Measurements from ENCODE around the gene STYK1.
"Not testable (repeated sequence)": the region's sequence is repeated elsewhere in the genome, so short reads cannot be mapped to it uniquely, and the experiment has no call there.

STYK1 gene

GRCh38 chr12:10582133-10582532 lies 91.7 kb downstream of the STYK1 start:
- Mint-ChIP-seq H3K4me3 (peak overlapping the region; percentile 20), H3K36me3 (peaks cover 56% of the 10 kb centered on the region), H3K4me1 (peaks cover 18% of the 10 kb centered on the region), H3K27ac (peak overlapping the region; percentile 10)
- DNase-seq (ENCODE audit: low spot score in 2 of 2); ATAC-seq; H3K9me3 Mint-ChIP-seq: not testable (repeated sequence)

DNA sequence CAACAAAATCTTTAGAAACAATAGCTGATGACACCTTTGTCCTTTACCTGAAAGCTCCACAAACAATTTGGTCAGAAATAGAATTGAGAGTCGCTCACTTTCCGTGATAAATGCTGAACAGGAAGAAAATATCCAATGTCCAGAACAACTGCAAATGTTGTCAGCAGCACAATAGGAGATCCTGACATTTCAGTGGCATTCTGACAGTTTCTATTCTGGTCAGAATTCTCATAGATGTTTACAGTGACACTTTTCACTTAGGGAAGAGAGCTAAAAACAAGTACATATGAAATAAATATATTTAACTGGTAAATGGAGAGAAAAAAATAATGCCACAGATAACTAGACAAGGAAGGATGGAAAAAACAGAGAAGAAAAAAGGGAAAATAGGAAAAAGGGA lies 99.5 kb downstream of the STYK1 start:
- peaks cover 28% of the 10 kb centered on the region for H3K36me3 Mint-ChIP-seq
- H3K9me3 Mint-ChIP-seq = no peaks in the 10 kb centered on the region
- DNase-seq (ENCODE audit: low spot score in 2 of 2) (no peak), ATAC-seq (no peak)
- H3K4me1 Mint-ChIP-seq = peaks cover 4% of the 10 kb centered on the region
- no peak overlapping the region for H3K4me3 Mint-ChIP-seq
- H3K27ac Mint-ChIP-seq = no peak overlapping the region

GRCh38 chr12:10572021-10572490 lies 101.8 kb downstream of the STYK1 start:
- peak overlapping the region; percentile 34 for H3K27ac Mint-ChIP-seq
- H3K4me3 Mint-ChIP-seq; H3K9me3 Mint-ChIP-seq; DNase-seq (ENCODE audit: low spot score in 2 of 2); ATAC-seq; H3K4me1 Mint-ChIP-seq: not testable (repeated sequence)
- peaks cover 38% of the 10 kb centered on the region for H3K36me3 Mint-ChIP-seq

DNA sequence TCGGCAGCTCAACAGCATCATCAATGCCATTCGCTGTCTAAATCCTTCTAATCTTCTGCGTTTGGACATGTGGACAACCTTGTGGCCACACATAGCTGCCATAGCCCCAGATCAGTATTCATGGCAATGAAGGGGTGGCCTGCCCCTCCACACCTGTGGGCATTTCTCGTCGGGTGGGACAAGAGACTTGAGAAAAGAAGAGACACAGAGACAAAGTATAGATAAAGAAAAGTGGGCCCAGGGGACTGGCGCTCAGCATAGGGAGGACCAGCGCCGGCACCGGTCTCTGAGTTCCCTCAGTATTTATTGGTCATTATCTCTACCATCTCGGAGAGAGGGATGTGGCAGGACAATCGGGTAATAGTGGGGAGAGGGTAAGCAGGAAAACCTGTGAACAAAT lies 102.7 kb downstream of the STYK1 start:
- Mint-ChIP-seq H3K36me3 (peaks cover 38% of the 10 kb centered on the region), H3K4me3 (no peak overlapping the region), H3K27ac (no peak overlapping the region), H3K4me1 (peaks cover 5% of the 10 kb centered on the region), H3K9me3 (no peaks in the 10 kb centered on the region)
- DNase-seq (ENCODE audit: low spot score in 2 of 2) = no peak
- no peak for ATAC-seq

All from stimulated activated effector memory CD8-positive, alpha-beta T cell treated with anti-CD3 and anti-CD28 coated beads, Interleukin-12 subunit alpha, Interleukin-12 subunit beta, amount 100 ng/mL, for 72 hours (primary cell).